ENCODE measurements around the gene SCYL3.

Gene SCYL3

GRCh38 chr1:169890761-169891538, 2.7 kb downstream of the SCYL3 start:
- DNase-seq: no peak
- Histone ChIP-seq H3K27ac (no peak overlapping the region), H3K4me3 (ENCODE audit: low read depth, low read length) (no peak overlapping the region), H3K36me3 (replicated peaks) (peaks cover 3% of the 10 kb centered on the region), H3K27me3 (replicated peaks) (no peaks in the 10 kb centered on the region)
- no peak for TF ChIP-seq CTCF (IDR thresholded peaks at IDR 0.05; ENCODE audit: low read depth, low read length, missing control alignments)
- in situ Hi-C loops (cut with HindIII; ENCODE audit: low pct_ligation_motif_present, low sequenced_read_pairs): no loop called here

DNA sequence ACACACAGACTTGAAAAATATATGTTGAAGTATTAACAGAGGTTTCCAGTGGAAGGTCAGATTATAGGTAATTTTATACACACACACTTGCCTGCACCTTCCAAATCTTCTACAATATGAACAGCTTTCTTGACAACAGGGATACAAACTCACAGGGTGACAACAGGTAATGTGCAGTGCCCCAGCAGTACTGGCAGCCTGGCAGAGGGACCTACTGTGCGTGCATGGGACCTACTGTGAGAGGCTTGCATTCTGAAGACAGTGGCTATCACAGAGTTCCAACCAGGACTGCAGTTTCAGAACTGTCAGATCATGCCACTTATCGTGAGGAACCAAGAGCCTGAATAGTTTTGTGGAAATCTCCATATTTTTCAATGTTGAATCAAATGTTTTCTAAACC, 3.8 kb downstream of the SCYL3 start:
- no peak overlapping the region for H3K4me3 ChIP-seq (ENCODE audit: low read depth, low read length)
- H3K27me3 ChIP-seq (replicated peaks): no peaks in the 10 kb centered on the region
- in situ Hi-C loops (cut with HindIII; ENCODE audit: low pct_ligation_motif_present, low sequenced_read_pairs): no loop called here
- no peak for TF ChIP-seq CTCF (IDR thresholded peaks at IDR 0.05; ENCODE audit: low read depth, low read length, missing control alignments)
- DNase-seq: no peak
- peaks cover 3% of the 10 kb centered on the region for H3K36me3 ChIP-seq (replicated peaks)
- no peak overlapping the region for H3K27ac ChIP-seq

DNA sequence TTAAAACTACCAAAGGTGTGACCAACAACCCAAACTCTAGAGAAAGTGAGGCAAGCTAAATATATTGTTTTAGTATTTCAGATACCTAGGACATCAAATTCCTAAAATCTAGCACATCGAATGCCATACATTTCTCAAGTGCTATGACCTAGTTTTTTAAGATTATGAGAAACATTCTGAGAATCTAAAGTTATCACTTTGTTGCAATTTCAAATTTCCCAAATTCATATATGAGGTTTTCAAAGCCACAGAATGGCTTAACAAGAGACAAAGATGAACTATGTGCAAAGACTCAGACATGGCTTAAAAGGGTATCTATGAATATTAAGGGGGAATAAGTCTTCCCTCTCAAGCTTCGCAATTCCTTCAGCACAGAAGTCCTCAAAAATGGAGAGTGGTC, 6.8 kb downstream of the SCYL3 start:
- in situ Hi-C loops (cut with HindIII; ENCODE audit: low pct_ligation_motif_present, low sequenced_read_pairs): no loop called here
- peaks cover 3% of the 10 kb centered on the region for H3K36me3 ChIP-seq (replicated peaks)
- no peak overlapping the region for H3K27ac ChIP-seq
- H3K27me3 ChIP-seq (replicated peaks): no peaks in the 10 kb centered on the region
- no peak for DNase-seq
- H3K4me3 ChIP-seq (ENCODE audit: low read depth, low read length): no peak overlapping the region
- no peak for TF ChIP-seq CTCF (IDR thresholded peaks at IDR 0.05; ENCODE audit: low read depth, low read length, missing control alignments)

DNA sequence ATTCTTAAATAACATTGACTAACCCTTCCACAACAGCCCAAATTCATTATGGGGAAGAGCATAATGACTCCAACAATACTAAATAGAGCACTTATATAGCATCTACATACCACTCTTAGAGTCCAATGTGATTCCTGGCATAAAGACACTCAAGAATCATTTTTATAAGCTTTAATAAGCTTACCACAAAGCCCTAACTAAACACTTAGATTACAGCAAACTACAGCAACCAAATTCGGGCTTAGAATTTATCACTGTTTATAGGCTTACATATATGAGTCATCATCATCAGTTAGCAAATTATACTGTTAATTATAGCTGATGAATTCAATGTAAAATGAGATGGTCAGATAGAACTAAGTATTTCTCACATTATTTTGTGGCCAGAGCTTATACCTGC, 7.3 kb downstream of the SCYL3 start:
- Histone ChIP-seq H3K36me3 (replicated peaks) (peaks cover 3% of the 10 kb centered on the region), H3K27me3 (replicated peaks) (no peaks in the 10 kb centered on the region), H3K4me3 (ENCODE audit: low read depth, low read length) (no peak overlapping the region), H3K27ac (no peak overlapping the region)
- no peak for DNase-seq
- no peak for TF ChIP-seq CTCF (IDR thresholded peaks at IDR 0.05; ENCODE audit: low read depth, low read length, missing control alignments)
- in situ Hi-C loops (cut with HindIII; ENCODE audit: low pct_ligation_motif_present, low sequenced_read_pairs): no loop called here

DNA sequence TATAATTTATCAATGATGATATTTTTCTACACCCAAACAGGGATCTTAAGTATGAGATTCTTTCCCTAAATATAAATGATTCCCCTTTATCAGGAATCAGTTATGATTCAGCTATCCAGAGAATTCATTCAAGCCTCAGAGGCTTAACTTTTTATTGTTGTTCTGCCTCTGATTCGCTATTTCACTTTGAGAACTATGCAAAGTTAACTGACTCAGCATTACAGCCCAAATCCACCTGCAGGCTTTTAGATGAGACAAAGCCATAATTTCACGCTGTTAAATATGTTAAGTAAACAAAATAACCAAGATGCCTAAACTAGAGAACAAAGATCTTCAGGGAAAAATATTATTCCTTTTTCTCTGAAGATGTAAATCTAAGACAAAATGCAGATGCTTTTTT, 8.5 kb downstream of the SCYL3 start:
- no peak overlapping the region for H3K27ac ChIP-seq
- no peaks in the 10 kb centered on the region for H3K27me3 ChIP-seq (replicated peaks)
- TF ChIP-seq CTCF (IDR thresholded peaks at IDR 0.05; ENCODE audit: low read depth, low read length, missing control alignments): no peak
- no peak for DNase-seq
- in situ Hi-C loops (cut with HindIII; ENCODE audit: low pct_ligation_motif_present, low sequenced_read_pairs): no loop called here
- no peak overlapping the region for H3K4me3 ChIP-seq (ENCODE audit: low read depth, low read length)
- H3K36me3 ChIP-seq (replicated peaks): peaks cover 3% of the 10 kb centered on the region

DNA sequence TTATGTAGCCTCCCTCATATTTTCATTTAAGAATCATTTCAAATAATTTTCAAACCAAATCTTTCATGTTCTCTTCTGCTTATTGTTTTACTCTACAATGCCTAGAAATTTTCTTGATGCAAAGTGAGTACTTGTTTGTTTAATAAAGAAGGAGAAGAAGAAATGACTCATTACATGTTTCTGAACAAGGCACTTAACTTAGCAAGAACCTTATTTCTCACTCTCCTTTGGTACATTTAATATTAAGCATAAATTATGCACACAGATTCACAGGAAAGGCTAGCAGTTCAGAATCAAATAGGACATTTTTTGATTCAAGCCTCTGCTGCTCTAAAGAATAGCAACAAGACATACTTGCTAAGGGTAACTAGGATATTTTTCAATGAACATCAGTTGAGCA, 9.1 kb downstream of the SCYL3 start:
- Histone ChIP-seq H3K27me3 (replicated peaks) (no peaks in the 10 kb centered on the region), H3K27ac (no peak overlapping the region), H3K36me3 (replicated peaks) (peaks cover 3% of the 10 kb centered on the region), H3K4me3 (ENCODE audit: low read depth, low read length) (no peak overlapping the region)
- no peak for TF ChIP-seq CTCF (IDR thresholded peaks at IDR 0.05; ENCODE audit: low read depth, low read length, missing control alignments)
- no peak for DNase-seq
- in situ Hi-C loops (cut with HindIII; ENCODE audit: low pct_ligation_motif_present, low sequenced_read_pairs): no loop called here
